VCaP (cell line): Measurements from ENCODE around the gene CERS6.
"Not testable (repeated sequence)": the region's sequence is repeated elsewhere in the genome, so short reads cannot be mapped to it uniquely, and the experiment has no call there.

Experiments used
- H3K27ac ChIP-seq: fragments of 450-650 bp; 2 replicates; pipeline ENCODE4 v1.5.1; 2017
- TF ChIP-seq, protein P1 (sequence below): fragments of 450-650 bp; conservative IDR thresholded peaks from 2 replicates; pipeline ENCODE4 v1.5.1; 2017; ENCODE audit warnings: mild to moderate bottlenecking, moderate library complexity

CERS6 gene, protein sequence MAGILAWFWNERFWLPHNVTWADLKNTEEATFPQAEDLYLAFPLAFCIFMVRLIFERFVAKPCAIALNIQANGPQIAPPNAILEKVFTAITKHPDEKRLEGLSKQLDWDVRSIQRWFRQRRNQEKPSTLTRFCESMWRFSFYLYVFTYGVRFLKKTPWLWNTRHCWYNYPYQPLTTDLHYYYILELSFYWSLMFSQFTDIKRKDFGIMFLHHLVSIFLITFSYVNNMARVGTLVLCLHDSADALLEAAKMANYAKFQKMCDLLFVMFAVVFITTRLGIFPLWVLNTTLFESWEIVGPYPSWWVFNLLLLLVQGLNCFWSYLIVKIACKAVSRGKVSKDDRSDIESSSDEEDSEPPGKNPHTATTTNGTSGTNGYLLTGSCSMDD

DNA sequence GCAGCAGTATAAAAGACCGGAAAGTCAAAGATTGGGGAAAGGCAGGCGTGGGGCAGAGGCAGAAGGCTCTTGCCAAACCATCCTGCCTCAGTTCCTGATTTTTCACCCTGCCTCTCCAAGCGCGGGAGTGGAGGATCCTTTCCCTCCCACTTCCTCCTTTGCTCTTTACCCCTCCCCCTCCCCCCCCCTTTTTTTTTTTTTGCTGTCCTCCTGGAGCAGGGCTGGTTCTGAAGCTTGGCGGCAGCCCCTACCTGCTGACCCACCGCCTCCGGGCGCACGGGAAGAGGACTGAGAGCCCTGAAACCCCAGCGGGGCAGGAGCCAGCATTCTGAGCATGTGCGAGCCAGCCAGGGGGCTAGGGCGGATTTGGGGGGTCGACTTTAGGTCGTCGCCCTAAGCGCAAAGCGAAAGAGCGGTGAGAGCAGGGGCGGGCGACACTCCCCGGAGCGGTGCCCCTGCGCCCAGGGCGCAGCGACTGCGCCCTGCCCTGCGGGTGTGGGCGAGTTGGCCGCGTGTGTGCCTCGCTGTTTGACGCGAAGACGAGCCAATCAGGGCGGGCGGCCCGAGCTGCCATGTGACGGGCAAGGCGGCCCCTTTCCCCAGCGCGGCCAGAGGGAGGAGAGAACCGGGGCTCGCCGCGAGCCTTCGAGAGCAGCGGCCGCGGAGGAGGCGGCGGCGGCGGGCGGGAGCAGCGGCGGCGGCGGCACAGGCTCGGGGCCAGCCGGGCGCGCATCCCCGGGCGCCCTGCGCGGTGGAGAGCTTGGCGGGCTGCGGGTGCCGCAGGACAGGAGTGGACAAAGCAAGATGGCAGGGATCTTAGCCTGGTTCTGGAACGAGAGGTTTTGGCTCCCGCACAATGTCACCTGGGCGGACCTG is at the start of gene CERS6:
TSS of gene CERS6 (plus strand) at position 628 of the 876 bp plus-strand sequence. CDS start at position 805, 177 bp downstream.
- TF ChIP-seq, protein P1, sequence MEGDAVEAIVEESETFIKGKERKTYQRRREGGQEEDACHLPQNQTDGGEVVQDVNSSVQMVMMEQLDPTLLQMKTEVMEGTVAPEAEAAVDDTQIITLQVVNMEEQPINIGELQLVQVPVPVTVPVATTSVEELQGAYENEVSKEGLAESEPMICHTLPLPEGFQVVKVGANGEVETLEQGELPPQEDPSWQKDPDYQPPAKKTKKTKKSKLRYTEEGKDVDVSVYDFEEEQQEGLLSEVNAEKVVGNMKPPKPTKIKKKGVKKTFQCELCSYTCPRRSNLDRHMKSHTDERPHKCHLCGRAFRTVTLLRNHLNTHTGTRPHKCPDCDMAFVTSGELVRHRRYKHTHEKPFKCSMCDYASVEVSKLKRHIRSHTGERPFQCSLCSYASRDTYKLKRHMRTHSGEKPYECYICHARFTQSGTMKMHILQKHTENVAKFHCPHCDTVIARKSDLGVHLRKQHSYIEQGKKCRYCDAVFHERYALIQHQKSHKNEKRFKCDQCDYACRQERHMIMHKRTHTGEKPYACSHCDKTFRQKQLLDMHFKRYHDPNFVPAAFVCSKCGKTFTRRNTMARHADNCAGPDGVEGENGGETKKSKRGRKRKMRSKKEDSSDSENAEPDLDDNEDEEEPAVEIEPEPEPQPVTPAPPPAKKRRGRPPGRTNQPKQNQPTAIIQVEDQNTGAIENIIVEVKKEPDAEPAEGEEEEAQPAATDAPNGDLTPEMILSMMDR, result no peak
- H3K27ac ChIP-seq, result peak within 1 kb of the TSS; percentile 98

DNA sequence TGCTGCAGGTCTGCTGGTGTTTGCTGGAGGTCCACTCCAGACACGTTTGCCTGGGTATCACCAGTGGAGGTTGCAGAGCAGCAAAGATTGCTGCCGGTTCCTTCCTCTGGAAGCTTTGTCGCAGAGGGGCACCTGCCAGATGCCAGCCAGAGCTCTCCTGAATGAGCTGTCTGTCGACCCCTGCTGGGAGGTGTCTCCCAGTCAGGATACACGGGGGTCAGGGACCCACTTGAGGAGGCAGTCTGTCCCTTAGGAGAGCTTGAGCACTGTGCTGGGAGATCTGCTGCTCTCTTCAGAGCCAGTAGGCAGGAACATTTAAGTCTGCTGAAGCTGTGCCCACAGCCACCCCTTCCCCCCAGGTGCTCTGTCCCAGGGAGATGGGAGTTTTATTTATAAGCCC is 43.8 kb upstream of the CERS6 start:
- H3K27ac ChIP-seq, result not testable (repeated sequence)

DNA sequence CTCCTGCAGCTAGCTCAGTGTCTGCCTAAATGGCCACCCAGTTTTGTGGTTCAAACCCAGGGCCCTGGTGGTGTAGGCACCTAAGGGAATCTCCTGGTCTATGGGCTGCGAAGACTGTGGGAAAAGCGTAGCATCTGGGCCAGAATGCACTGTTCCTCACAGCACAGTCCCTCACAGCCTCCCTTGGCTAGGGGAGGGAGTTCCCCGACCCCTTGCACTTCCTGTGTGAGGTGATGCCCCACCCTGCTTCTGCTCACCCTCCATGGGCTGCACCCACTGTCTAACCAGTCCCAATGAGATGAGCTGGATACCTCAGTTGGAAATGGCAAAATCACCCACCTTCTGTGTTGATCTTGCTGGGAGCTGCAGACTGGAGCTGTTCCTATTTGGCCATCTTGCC is 43.0 kb upstream of the CERS6 start:
- not testable (repeated sequence) for H3K27ac ChIP-seq

DNA sequence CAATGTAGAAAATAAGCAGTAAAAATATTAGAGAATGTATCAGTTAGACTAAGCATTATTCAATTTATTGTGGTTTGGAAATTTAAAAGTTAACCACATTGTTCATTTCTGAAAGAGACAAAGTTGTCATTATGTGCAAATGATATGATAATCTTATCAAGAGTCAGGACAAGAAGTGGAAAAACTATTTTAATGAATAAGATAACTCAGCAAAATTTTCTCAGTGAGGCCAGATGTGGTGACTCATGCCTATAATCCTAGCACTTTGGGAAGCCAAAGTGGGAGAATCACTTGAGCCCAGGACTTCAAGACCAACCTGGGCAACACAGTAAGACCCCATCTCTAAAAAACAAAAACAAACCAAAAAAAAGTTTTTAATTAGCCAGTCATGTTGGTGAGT is 39.5 kb upstream of the CERS6 start:
- no peak overlapping the region for H3K27ac ChIP-seq
- TF ChIP-seq, protein P1, result no peak

DNA sequence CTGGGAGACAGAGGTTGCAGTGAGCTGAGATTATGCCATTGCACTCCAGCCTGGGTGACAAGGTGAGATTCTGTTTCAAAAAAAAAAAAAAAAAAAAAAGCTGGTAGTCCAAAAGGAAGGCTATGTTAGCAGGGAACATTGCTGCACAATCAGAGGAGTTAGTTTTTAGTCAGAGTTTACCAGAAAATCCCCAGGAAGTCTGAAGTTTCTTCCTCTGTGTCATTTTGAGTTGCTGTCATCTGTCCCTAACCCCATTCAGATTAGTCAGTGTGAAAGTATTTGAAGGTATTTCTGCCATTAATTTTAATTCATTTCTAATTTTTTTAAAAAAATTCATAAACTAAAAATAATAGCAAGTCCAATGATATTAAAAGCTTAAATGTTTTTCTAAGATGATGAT is 33.5 kb upstream of the CERS6 start:
- H3K27ac ChIP-seq, result no peak overlapping the region
- TF ChIP-seq, protein P1, result no peak

DNA sequence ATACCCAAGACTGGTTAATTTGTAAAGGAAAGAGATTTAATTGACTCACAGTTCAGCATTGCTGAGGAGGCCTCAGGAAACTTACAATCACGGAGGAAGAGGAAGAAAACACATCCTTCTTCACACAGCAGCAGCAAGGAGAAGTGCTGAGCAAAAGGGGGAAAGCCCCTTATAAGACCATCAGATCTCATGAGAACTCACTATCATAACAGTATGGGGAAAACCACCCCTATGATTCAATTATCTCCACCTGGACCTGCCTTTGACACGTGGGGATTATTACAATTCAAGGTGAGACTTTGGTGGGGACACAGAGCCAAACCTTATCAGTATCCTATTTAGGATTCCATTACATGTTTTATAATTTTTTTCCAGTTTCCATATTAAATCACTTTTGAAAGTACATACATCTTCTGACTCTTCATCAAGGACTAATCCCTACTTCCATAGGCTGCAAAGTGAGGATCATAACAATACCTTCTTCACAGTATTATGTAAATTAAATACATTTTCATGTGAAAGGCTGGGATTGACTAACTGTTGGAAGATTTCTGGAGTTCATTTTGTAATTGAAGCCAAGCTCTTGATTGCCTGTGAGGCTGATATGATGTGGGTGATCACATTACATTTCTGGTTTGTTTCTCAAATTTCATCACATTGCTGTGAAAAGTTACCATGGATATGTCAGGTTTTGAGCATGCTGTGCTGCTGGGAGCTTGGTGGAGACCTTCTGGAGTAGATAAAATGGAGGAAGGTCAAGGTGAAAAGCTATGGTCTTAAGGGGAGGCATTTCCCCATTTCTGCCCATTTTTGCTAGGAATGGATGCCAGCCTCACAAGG is 31.7 kb upstream of the CERS6 start:
- TF ChIP-seq, protein P1, result no peak
- no peak overlapping the region for H3K27ac ChIP-seq

DNA sequence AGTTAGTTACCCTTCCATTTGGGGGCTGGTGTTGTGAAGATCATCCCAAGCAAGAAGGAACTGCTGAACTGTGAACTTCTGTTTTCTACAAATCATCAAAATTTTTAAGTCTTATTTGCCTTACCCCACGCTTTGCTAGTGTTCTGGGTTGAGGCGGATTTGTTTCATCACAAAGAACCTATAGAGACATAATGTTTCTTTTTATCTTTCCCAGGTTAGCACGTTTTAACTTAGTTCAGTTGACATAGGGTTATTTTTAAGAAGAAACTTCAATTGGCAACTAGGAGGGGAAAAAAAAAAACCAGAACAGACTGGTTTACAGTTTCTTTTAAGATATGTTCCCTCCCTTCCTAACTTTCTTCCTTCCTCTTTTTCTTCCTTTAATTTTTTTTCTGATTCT is 31.1 kb upstream of the CERS6 start:
- TF ChIP-seq, protein P1, result no peak
- no peak overlapping the region for H3K27ac ChIP-seq

DNA sequence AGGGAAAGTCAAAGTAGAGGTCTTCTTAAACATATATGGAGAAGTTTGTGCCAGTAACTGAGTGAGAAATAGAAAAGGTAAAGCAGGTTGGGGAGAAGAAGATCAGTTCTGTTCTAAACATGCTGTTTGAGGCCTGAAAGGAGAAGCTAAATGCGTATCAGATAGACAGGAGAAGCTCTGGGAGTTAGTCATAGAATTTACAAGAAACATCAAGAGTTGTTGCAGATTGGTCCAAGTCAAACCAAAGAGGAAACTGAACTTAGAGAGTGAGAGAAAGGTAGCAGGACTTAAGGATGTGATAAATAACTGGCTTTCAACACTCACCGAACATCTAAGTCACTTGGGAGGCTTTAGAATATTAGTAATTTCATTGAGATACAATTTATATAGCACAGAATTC is 29.2 kb upstream of the CERS6 start:
- TF ChIP-seq, protein P1, result no peak
- H3K27ac ChIP-seq, result no peak overlapping the region
